ENCODE data around the gene BMP3.

Gene BMP3

DNA sequence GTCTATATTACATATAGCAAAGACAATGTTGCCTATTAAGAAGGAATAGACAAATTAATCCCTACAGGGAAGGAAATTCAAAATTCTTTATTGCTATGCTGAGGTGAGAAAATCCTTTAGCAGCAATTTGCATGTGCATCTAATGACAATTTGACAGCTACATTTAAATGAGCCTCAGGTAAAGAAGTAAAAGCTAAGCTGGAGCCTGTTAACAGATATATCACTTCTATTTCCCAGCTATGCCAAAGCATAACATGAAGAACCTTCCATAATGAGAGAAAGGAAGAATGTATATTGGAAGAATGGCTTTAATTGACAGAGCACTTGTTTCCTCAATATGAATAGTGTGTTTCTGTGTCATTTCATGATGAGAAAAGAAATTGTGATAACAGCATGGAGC lies 71.6 kb downstream of the BMP3 start:
- in situ Hi-C loops (cut with MboI; ENCODE audit: low sequenced_read_pairs), result no loop called here
- Histone ChIP-seq H3K4me3 (no peak overlapping the region), H3K27me3 (ENCODE audit: low read depth) (no peaks in the 10 kb centered on the region; the same call in 1 of the 2 replicates), H3K36me3 (replicated peaks) (no peaks in the 10 kb centered on the region), H3K9me3 (no peaks in the 10 kb centered on the region), H3K4me1 (no peaks in the 10 kb centered on the region)
- DNase-seq (ENCODE audit: low spot score in 2 of 2), result no peak

DNA sequence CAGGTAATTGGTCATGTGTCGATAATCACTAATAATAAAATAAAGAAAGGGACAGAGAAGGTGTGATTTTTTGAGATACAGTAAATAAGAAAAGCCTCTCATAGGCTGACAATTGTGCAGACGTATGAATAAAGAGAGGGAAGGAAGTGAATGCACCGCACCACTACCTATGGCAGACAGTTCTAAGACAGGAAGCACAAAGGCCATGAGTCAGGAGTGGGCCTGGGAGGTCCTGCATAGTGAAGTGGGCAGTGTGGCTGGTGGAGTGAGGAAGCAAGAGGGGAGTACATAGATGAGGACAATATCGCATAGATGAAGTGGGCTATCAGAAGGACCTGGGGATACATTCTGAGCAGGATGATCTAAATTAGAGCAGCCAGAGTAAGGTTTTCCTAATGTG lies 75.6 kb downstream of the BMP3 start:
- no peak for DNase-seq (ENCODE audit: low spot score in 2 of 2)
- no peaks in the 10 kb centered on the region for H3K36me3 ChIP-seq (replicated peaks)
- in situ Hi-C loops (cut with MboI; ENCODE audit: low sequenced_read_pairs), result no loop called here
- no peak overlapping the region for H3K4me3 ChIP-seq
- no peaks in the 10 kb centered on the region for H3K4me1 ChIP-seq
- H3K27me3 ChIP-seq (ENCODE audit: low read depth), result no peaks in the 10 kb centered on the region; the same call in 1 of the 2 replicates
- no peaks in the 10 kb centered on the region for H3K9me3 ChIP-seq
